Chondrocyte (in vitro differentiated cells): ENCODE measurements around the gene CYP1B1. TPM values are rescaled to one million over a fixed set of nuclear protein-coding genes. Genes with fewer than 3 reads are reported as not detected.

ENCODE experiments used
- DNase-seq: peaks from one replicate; pipeline ENCODE4 v3.0.0; 2021; ENCODE audit warnings: mixed read lengths, low spot score
- H3K27ac Mint-ChIP-seq: one replicate; pipeline ENCODE4 v1.8.0; 2021; ENCODE audit warnings: mild to moderate bottlenecking, moderate library complexity, mixed read lengths; ENCODE audit not compliant: unreplicated experiment
- H3K27me3 Mint-ChIP-seq: 2 replicates; pipeline ENCODE4 v1.8.0; 2021; ENCODE audit warnings: low read depth, mixed read lengths
- H3K36me3 Mint-ChIP-seq: 2 replicates; pipeline ENCODE4 v1.8.0; 2021; ENCODE audit warnings: low read depth, mixed read lengths
- H3K4me1 Mint-ChIP-seq: 2 replicates; pipeline ENCODE4 v1.8.0; 2021; ENCODE audit warnings: low read depth, mild to moderate bottlenecking, mixed read lengths
- H3K4me3 Mint-ChIP-seq: one replicate; pipeline ENCODE4 v1.8.0; 2021; ENCODE audit warnings: mild to moderate bottlenecking, moderate library complexity, mixed read lengths; ENCODE audit not compliant: unreplicated experiment
- H3K9me3 Mint-ChIP-seq: 2 replicates; pipeline ENCODE4 v1.8.0; 2021; ENCODE audit warnings: low read depth, mixed read lengths
- total RNA-seq: library from RNA; stranded (reverse); gene quantifications from 3 replicates; pipeline ENCODE4 v1.2.1, GENCODE V29; 2021
- TF ChIP-seq, protein P1 (sequence below): fragments of 200-600 bp; sonication (generic); IDR thresholded peaks from 2 replicates; pipeline ENCODE4 v1.5.0; 2021; ENCODE audit warnings: antibody characterized with exemption, mild to moderate bottlenecking, moderate library complexity

The CYP1B1 gene
- total RNA-seq, 1 donor from 2014 or later = 135 TPM

DNA sequence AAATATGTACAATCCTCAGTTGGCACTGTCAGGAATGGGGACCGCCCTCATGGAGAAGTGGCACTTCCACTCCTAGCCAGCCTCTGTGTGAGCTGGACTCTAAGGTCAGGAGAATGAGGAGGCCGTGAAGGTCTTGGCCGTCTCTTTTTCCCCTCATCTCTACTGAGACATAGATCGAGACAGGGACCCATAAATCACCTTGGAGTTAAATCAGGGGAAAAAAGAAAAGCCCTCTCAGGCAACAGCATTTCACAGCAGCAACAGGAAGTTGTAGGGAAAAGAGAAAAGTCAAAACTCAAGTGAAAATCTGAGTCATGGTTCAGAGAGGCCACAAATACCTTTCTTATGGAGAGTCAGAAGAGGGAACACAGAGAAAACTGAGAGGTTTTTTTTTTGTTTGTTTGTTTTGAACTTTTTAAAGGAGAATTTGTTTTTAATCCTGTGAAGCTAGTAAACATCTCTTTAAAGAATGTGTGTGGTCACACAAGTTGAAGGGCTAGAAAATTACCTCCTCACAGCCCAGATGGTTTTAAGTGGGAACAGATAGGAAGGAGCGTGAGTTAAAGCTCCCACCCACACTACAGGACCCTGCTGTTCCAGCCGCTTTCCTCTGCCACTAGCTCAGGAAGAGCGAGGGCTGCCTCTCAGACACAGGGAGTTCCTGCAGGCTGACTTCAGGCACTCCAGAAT lies 30.6 kb upstream of the CYP1B1 start:
- peaks cover 40% of the 10 kb centered on the region for H3K4me1 Mint-ChIP-seq
- no peaks in the 10 kb centered on the region for H3K27me3 Mint-ChIP-seq
- H3K27ac Mint-ChIP-seq = peak overlapping the region; percentile 98
- peaks cover 15% of the 10 kb centered on the region for H3K9me3 Mint-ChIP-seq
- TF ChIP-seq, protein P1, sequence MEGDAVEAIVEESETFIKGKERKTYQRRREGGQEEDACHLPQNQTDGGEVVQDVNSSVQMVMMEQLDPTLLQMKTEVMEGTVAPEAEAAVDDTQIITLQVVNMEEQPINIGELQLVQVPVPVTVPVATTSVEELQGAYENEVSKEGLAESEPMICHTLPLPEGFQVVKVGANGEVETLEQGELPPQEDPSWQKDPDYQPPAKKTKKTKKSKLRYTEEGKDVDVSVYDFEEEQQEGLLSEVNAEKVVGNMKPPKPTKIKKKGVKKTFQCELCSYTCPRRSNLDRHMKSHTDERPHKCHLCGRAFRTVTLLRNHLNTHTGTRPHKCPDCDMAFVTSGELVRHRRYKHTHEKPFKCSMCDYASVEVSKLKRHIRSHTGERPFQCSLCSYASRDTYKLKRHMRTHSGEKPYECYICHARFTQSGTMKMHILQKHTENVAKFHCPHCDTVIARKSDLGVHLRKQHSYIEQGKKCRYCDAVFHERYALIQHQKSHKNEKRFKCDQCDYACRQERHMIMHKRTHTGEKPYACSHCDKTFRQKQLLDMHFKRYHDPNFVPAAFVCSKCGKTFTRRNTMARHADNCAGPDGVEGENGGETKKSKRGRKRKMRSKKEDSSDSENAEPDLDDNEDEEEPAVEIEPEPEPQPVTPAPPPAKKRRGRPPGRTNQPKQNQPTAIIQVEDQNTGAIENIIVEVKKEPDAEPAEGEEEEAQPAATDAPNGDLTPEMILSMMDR = no peak
- DNase-seq = no peak
- H3K36me3 Mint-ChIP-seq = no peaks in the 10 kb centered on the region
- peak overlapping the region; percentile 43 for H3K4me3 Mint-ChIP-seq

DNA sequence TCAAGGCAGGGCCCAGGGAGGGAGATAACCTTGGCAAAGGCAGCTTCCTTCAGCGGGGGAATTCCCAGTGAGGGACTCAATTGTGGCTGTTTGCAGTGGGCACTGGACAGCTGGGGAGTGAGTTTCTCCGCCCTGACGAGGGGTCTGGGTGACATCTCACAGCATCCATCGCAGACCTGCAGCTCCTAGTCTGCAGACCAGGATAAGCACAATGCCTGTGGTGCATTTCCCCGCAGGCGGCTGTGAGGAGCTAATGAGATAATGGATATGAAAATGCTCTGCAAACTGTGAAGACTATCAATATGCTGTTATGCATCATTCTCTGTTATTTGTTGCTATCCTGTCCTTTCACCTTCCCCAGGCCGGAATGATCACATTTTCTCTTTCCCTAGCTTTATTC lies 30.0 kb upstream of the CYP1B1 start:
- Mint-ChIP-seq H3K27me3 (no peaks in the 10 kb centered on the region), H3K27ac (peak overlapping the region; percentile 98), H3K36me3 (no peaks in the 10 kb centered on the region), H3K4me3 (no peak overlapping the region), H3K4me1 (peaks cover 40% of the 10 kb centered on the region), H3K9me3 (peaks cover 15% of the 10 kb centered on the region)
- TF ChIP-seq, protein P1 = no peak
- no peak for DNase-seq

DNA sequence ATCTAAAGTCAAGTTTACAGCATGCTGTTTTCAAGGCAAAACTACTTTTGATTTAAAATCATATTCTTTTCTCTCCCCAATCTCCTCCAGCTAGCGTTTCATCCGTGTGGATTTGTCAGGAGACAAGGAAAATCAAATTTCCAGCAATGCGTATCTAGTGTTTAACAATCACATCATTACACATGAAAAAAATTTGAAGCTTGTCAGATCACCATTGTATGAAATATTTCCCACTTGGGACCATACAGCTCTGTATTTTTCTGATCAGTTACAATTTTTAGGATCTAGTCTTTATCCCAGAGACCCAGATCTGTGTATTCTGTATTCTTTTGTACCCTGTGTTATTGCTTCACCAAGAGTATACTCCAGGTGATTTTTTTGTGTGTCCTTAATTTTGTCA lies 28.6 kb upstream of the CYP1B1 start:
- no peaks in the 10 kb centered on the region for H3K27me3 Mint-ChIP-seq
- TF ChIP-seq, protein P1 = no peak
- DNase-seq = no peak
- H3K9me3 Mint-ChIP-seq = peaks cover 15% of the 10 kb centered on the region
- no peaks in the 10 kb centered on the region for H3K36me3 Mint-ChIP-seq
- no peak overlapping the region for H3K4me3 Mint-ChIP-seq
- peaks cover 47% of the 10 kb centered on the region for H3K4me1 Mint-ChIP-seq
- no peak overlapping the region for H3K27ac Mint-ChIP-seq

DNA sequence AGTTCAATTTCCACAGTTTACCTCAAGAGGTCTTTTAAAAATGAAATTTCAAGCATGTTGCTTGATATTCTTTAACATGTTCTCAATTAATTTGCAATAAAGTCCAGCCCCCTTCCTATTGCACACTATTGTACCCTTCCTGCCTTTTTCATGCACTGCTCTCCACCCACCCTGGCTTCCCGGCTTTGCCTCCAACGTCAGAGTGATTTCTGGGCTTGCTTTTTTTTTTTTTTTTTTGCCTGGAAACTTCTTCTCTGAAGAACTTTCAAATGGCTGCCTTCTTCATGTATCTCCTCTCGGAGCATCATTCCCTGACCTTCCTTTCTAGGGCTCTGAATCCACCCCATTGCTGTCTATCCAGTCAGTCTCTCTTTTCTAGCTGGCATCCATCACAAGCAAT lies 24.4 kb upstream of the CYP1B1 start:
- no peak for DNase-seq
- peaks cover 55% of the 10 kb centered on the region for H3K4me1 Mint-ChIP-seq
- TF ChIP-seq, protein P1 = no peak
- H3K4me3 Mint-ChIP-seq = no peak overlapping the region
- H3K36me3 Mint-ChIP-seq = no peaks in the 10 kb centered on the region
- peaks cover 15% of the 10 kb centered on the region for H3K9me3 Mint-ChIP-seq
- H3K27me3 Mint-ChIP-seq = no peaks in the 10 kb centered on the region
- peak overlapping the region; percentile 13 for H3K27ac Mint-ChIP-seq

DNA sequence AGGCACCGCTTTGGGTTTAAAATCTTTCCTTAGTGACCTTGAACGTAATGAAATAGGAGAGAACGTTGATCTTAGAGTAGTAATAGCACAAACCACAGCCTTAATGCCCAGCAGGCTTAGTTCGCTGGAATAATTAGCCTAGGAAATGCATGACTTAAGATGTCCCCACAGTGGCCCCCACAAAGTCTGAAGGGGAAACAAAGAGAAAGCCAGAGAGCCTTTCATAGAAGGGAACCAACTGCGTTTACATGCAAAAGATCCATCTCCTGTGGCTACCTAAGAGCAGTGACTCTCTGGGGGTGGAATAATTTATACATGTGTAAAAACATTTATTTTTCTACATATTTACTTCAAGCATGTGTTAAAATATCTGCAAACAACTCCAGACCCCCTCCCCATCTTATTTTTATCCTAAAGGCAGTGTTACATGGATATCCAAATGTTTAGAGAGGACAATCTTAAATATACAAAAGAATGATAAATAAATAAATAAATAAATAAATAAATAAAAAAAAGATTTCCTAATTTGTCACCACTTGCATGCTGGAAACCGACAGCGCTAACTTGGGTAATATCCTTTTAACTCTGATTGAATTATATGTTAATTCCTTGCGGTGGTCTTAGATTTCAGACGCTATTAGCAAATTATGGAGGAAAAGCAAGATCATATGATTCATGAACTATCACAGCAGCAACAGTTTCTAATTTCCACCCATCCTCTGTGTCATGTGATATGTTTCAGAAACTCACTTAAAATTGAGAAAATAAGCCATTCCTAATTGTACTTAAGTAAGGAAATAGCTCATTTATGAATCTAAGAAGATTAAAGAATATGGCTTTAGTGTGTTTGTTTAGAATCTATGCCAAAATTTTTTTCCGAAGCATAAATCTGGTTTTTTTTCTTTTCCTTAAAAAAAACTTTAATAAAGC lies 23.4 kb upstream of the CYP1B1 start:
- H3K4me3 Mint-ChIP-seq = peak overlapping the region; percentile 69
- no peaks in the 10 kb centered on the region for H3K27me3 Mint-ChIP-seq
- peak overlapping the region; percentile 97 for H3K27ac Mint-ChIP-seq
- H3K36me3 Mint-ChIP-seq = no peaks in the 10 kb centered on the region
- H3K9me3 Mint-ChIP-seq = peaks cover 9% of the 10 kb centered on the region
- TF ChIP-seq, protein P1 = no peak
- peaks cover 57% of the 10 kb centered on the region for H3K4me1 Mint-ChIP-seq
- DNase-seq = no peak
